ENCODE results near the gene VILL.
A peak's percentile ranks its signal among the peaks of the same experiment; 100 is the strongest.

VILL gene

GRCh38 chr3:37992271-37993066 lies 1.9 kb downstream of the VILL start:
- Histone ChIP-seq H3K23ac (ENCODE audit: low read length) (no peak overlapping the region), H3K4me1 (ENCODE audit: control insufficient read depth, low read depth, low read length) (no peaks in the 10 kb centered on the region), H3K27me3 (ENCODE audit: insufficient read depth, low read length, poor library complexity) (no peaks in the 10 kb centered on the region), H3K18ac (ENCODE audit: low read length) (no peak overlapping the region), H3K4me2 (ENCODE audit: low read length) (no peak overlapping the region), H4K8ac (ENCODE audit: low read depth, low read length) (no peak overlapping the region), H3K36me3 (ENCODE audit: control insufficient read depth, insufficient read depth, low read length) (no peaks in the 10 kb centered on the region), H3K27ac (ENCODE audit: low read depth, low read length) (no peak overlapping the region), H2BK15ac (replicated peaks; ENCODE audit: low read depth) (no peak overlapping the region), H3K56ac (ENCODE audit: low read length) (no peak overlapping the region), H3K9ac (ENCODE audit: low read length) (no peak overlapping the region), H3K4ac (ENCODE audit: low read depth, low read length) (no peak overlapping the region), H2BK120ac (ENCODE audit: low read depth, low read length) (no peak overlapping the region), H3K79me2 (ENCODE audit: control insufficient read depth, insufficient read depth, low read length) (no peaks in the 10 kb centered on the region), H4K5ac (ENCODE audit: low read length) (no peak overlapping the region), H3K4me3 (ENCODE audit: low read length) (no peak overlapping the region), H2BK5ac (ENCODE audit: low read length) (no peak overlapping the region), H2AK5ac (ENCODE audit: low read length) (no peak overlapping the region), H3K79me1 (ENCODE audit: low read length) (no peaks in the 10 kb centered on the region)
- peak; percentile 36 for DNase-seq
- WGBS (ENCODE audit: extremely low coverage, insufficient coverage, low lambda C conversion rate): no CpG with 5 or more reads among the region's 9 CpGs

DNA sequence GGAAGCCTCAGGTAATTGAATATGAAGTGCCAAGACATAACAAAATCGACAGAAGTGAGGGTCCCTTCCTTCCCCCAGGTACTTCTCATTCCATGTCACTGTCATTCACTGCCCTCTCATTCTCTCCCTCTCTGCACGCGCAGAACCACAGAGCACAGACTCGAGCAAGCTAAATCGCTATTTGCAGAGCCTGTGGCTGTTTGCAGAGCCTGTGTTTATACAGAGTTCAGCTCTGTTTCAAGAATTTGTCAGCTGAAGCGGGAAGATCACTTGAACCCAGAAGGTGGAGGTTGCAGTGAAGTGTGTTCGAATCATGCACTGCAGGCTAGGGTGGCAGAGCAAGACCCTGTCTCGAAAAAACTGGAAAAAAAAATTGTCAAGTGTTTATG lies 2.5 kb downstream of the VILL start:
- Histone ChIP-seq H3K79me1 (ENCODE audit: low read length) (no peaks in the 10 kb centered on the region), H3K56ac (ENCODE audit: low read length) (no peak overlapping the region), H3K4me3 (ENCODE audit: low read length) (no peak overlapping the region), H4K8ac (ENCODE audit: low read depth, low read length) (no peak overlapping the region), H3K36me3 (ENCODE audit: control insufficient read depth, insufficient read depth, low read length) (no peaks in the 10 kb centered on the region), H3K4me1 (ENCODE audit: control insufficient read depth, low read depth, low read length) (peaks cover under 1% of the 10 kb centered on the region), H3K79me2 (ENCODE audit: control insufficient read depth, insufficient read depth, low read length) (no peaks in the 10 kb centered on the region), H3K9ac (ENCODE audit: low read length) (no peak overlapping the region), H3K23ac (ENCODE audit: low read length) (no peak overlapping the region), H3K18ac (ENCODE audit: low read length) (no peak overlapping the region), H3K4ac (ENCODE audit: low read depth, low read length) (no peak overlapping the region), H2BK15ac (replicated peaks; ENCODE audit: low read depth) (no peak overlapping the region), H3K27ac (ENCODE audit: low read depth, low read length) (no peak overlapping the region), H2AK5ac (ENCODE audit: low read length) (no peak overlapping the region), H2BK5ac (ENCODE audit: low read length) (no peak overlapping the region), H4K5ac (ENCODE audit: low read length) (no peak overlapping the region), H3K4me2 (ENCODE audit: low read length) (no peak overlapping the region), H2BK120ac (ENCODE audit: low read depth, low read length) (no peak overlapping the region), H3K27me3 (ENCODE audit: insufficient read depth, low read length, poor library complexity) (no peaks in the 10 kb centered on the region)
- no CpG with 5 or more reads among the region's 8 CpGs for WGBS (ENCODE audit: extremely low coverage, insufficient coverage, low lambda C conversion rate)
- no peak for DNase-seq

DNA sequence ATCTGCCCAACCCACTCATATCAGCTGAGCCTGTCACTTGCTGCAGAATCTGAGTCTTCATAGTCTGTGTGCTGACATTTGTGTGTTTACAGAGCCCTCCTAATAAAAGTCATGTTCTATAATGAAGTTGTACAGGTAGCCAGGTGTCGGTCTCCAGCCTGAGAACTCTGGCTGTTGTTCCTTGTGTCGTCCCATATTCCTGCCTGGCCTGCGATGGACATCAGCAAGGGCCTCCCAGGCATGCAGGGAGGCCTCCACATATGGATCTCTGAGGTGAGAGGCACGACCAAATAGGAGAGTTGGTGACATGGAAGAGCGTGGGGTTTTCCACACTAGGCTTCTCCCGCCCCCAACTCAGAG lies 2.9 kb downstream of the VILL start:
- Histone ChIP-seq H3K4ac (ENCODE audit: low read depth, low read length) (no peak overlapping the region), H2BK15ac (replicated peaks; ENCODE audit: low read depth) (no peak overlapping the region), H3K9ac (ENCODE audit: low read length) (peak overlapping the region; percentile 76), H3K4me2 (ENCODE audit: low read length) (no peak overlapping the region), H3K4me3 (ENCODE audit: low read length) (no peak overlapping the region), H2BK120ac (ENCODE audit: low read depth, low read length) (no peak overlapping the region), H3K4me1 (ENCODE audit: control insufficient read depth, low read depth, low read length) (peaks cover 4% of the 10 kb centered on the region), H3K27me3 (ENCODE audit: insufficient read depth, low read length, poor library complexity) (no peaks in the 10 kb centered on the region), H3K18ac (ENCODE audit: low read length) (no peak overlapping the region), H3K79me1 (ENCODE audit: low read length) (no peaks in the 10 kb centered on the region), H3K23ac (ENCODE audit: low read length) (no peak overlapping the region), H2AK5ac (ENCODE audit: low read length) (no peak overlapping the region), H4K5ac (ENCODE audit: low read length) (no peak overlapping the region), H3K79me2 (ENCODE audit: control insufficient read depth, insufficient read depth, low read length) (no peaks in the 10 kb centered on the region), H3K27ac (ENCODE audit: low read depth, low read length) (no peak overlapping the region), H3K36me3 (ENCODE audit: control insufficient read depth, insufficient read depth, low read length) (no peaks in the 10 kb centered on the region), H4K8ac (ENCODE audit: low read depth, low read length) (no peak overlapping the region), H3K56ac (ENCODE audit: low read length) (peak overlapping the region; percentile 29), H2BK5ac (ENCODE audit: low read length) (no peak overlapping the region)
- DNase-seq: no peak
- WGBS (ENCODE audit: extremely low coverage, insufficient coverage, low lambda C conversion rate): no CpG with 5 or more reads among the region's 6 CpGs

DNA sequence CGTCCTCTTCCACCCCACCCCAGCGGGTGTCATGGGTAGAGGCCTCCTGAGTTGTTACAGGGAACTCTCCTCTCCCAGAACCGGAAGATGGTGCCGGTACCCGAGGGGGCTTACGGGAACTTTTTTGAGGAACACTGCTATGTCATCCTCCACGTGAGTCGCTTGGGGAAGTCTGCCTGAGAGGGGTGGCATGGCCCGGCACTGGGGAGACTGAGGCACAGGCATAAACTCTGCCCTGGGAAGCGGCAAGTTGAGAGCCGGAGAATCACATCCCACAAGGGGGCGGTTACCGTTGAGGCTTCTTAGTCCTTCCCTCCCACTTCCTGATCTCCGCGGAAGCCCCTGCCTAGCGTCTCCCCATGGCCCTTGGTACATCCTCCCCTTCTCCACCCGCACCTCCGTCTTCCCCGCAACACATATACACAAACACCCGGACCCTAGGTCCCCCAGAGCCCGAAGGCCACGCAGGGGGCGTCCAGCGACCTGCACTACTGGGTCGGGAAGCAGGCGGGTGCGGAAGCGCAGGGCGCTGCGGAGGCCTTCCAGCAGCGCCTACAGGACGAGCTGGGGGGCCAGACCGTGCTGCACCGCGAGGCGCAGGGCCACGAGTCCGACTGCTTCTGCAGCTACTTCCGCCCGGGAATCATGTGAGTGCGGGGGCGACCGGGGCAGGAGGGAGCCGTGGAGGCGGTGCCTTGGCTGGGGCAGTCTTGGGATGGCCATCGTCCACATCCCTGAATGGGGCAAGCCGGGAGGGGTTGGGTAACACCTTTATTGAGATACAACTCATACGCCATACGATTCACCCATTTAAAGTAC lies 3.4 kb downstream of the VILL start:
- Histone ChIP-seq H3K27me3 (ENCODE audit: insufficient read depth, low read length, poor library complexity) (no peaks in the 10 kb centered on the region), H3K18ac (ENCODE audit: low read length) (no peak overlapping the region), H2AK5ac (ENCODE audit: low read length) (no peak overlapping the region)

DNA sequence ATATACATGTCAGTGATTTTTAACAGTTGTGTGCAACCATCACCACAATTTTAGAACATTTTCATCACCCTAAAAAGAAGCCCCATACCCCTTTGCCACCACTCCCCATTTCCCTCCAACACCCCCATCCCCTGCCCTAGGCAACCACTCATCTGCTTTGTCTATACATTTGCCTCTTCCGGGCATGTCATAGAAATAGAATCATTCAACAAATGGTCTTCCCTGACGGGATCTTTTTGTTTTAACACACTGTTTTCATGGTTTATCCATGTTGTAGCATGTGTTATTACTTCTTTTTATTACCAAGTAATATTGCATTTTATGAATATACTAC lies 4.0 kb downstream of the VILL start:
- no peaks in the 10 kb centered on the region for H3K36me3 ChIP-seq (ENCODE audit: control insufficient read depth, insufficient read depth, low read length)
- no peak overlapping the region for H3K27ac ChIP-seq (ENCODE audit: low read depth, low read length)

More for the DNA sequence above, 3.4 kb downstream of the VILL start:
- peak overlapping the region; percentile 26 for H3K23ac ChIP-seq (ENCODE audit: low read length)
- no CpG with 5 or more reads among the region's 49 CpGs for WGBS (ENCODE audit: extremely low coverage, insufficient coverage, low lambda C conversion rate)
- peak overlapping the region; percentile 90 for H3K56ac ChIP-seq (ENCODE audit: low read length)
- H2BK5ac ChIP-seq (ENCODE audit: low read length): no peak overlapping the region
- no peaks in the 10 kb centered on the region for H3K79me1 ChIP-seq (ENCODE audit: low read length)
- no peak overlapping the region for H4K8ac ChIP-seq (ENCODE audit: low read depth, low read length)
- DNase-seq: peak; percentile 78
- H4K5ac ChIP-seq (ENCODE audit: low read length): no peak overlapping the region
- no peaks in the 10 kb centered on the region for H3K36me3 ChIP-seq (ENCODE audit: control insufficient read depth, insufficient read depth, low read length)
- no peak overlapping the region for H2BK120ac ChIP-seq (ENCODE audit: low read depth, low read length)
- no peak overlapping the region for H3K4ac ChIP-seq (ENCODE audit: low read depth, low read length)
- H2BK15ac ChIP-seq (replicated peaks; ENCODE audit: low read depth): no peak overlapping the region
- H3K79me2 ChIP-seq (ENCODE audit: control insufficient read depth, insufficient read depth, low read length): no peaks in the 10 kb centered on the region
- peak overlapping the region; percentile 69 for H3K4me2 ChIP-seq (ENCODE audit: low read length)
- peak overlapping the region; percentile 46 for H3K4me3 ChIP-seq (ENCODE audit: low read length)
- H3K9ac ChIP-seq (ENCODE audit: low read length): peak overlapping the region; percentile 76
- H3K27ac ChIP-seq (ENCODE audit: low read depth, low read length): no peak overlapping the region
- H3K4me1 ChIP-seq (ENCODE audit: control insufficient read depth, low read depth, low read length): peaks cover 6% of the 10 kb centered on the region

More for the DNA sequence above, 4.0 kb downstream of the VILL start:
- H3K4me1 ChIP-seq (ENCODE audit: control insufficient read depth, low read depth, low read length): peaks cover 6% of the 10 kb centered on the region
- H2BK15ac ChIP-seq (replicated peaks; ENCODE audit: low read depth): no peak overlapping the region
- DNase-seq: no peak
- peak overlapping the region; percentile 90 for H3K56ac ChIP-seq (ENCODE audit: low read length)
- no peak overlapping the region for H2BK120ac ChIP-seq (ENCODE audit: low read depth, low read length)
- no peak overlapping the region for H2AK5ac ChIP-seq (ENCODE audit: low read length)
- H3K23ac ChIP-seq (ENCODE audit: low read length): no peak overlapping the region
- no peak overlapping the region for H2BK5ac ChIP-seq (ENCODE audit: low read length)
- H3K4ac ChIP-seq (ENCODE audit: low read depth, low read length): no peak overlapping the region
- H3K18ac ChIP-seq (ENCODE audit: low read length): no peak overlapping the region
- H3K79me1 ChIP-seq (ENCODE audit: low read length): no peaks in the 10 kb centered on the region
- no peak overlapping the region for H3K4me3 ChIP-seq (ENCODE audit: low read length)
- H3K9ac ChIP-seq (ENCODE audit: low read length): peak overlapping the region; percentile 76
- no CpG with 5 or more reads among the region's 2 CpGs for WGBS (ENCODE audit: extremely low coverage, insufficient coverage, low lambda C conversion rate)
- H3K4me2 ChIP-seq (ENCODE audit: low read length): peak overlapping the region; percentile 25
- H4K8ac ChIP-seq (ENCODE audit: low read depth, low read length): no peak overlapping the region
- H4K5ac ChIP-seq (ENCODE audit: low read length): no peak overlapping the region
- H3K79me2 ChIP-seq (ENCODE audit: control insufficient read depth, insufficient read depth, low read length): no peaks in the 10 kb centered on the region
- no peaks in the 10 kb centered on the region for H3K27me3 ChIP-seq (ENCODE audit: insufficient read depth, low read length, poor library complexity)
